Ovary (tissue), 3 donors: ENCODE data around the gene ZNF90.

Source experiments
- EP300 ChIP-seq: sonication (generic); formaldehyde crosslinking; IDR thresholded peaks from one replicate; pipeline ENCODE4 v1.6.1; 2017; ENCODE audit warnings: antibody characterized with exemption
- POLR2A ChIP-seq: fragments of 450-650 bp; IDR thresholded peaks from one replicate; pipeline ENCODE4 v1.6.1; 2017; ENCODE audit warnings: antibody characterized with exemption, mild to moderate bottlenecking, moderate library complexity
- TF ChIP-seq, protein P1 (sequence below), 3 donors: fragments of 450-650 bp in 2 of 3; fragments of 200-600 bp in 1 of 3; IDR thresholded peaks; one replicate each; pipeline versions ENCODE4 v1.5.1 to v1.8.0; 2016 to 2022; ENCODE audit warnings: antibody characterized with exemption in 3 of 3, mild to moderate bottlenecking in 1 of 3
- donor health status: DM: no; HTN: no; CAD: no.

DNA sequence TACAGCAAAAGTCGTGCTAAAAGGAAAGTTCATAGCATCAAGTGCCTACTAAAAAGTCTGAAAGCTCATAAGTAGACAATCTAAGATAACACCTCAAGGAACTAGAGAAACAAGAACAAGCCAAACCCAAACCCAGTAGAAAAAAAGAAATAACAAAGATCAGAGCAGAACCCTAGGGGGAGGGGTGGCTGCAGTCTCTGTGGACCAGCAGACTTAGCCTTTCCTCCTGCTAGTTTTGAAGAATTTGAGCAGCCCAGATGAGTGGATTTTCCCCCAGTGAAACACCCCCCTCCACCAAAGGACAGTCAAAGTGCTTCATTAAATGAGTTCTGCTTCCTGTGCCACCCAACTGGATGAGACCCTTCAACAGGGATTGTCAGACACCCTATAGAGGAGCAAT is 86.7 kb downstream of the ZNF90 start:
- TF ChIP-seq POLR2A (no peak), EP300 (no peak)
- TF ChIP-seq, protein P1, sequence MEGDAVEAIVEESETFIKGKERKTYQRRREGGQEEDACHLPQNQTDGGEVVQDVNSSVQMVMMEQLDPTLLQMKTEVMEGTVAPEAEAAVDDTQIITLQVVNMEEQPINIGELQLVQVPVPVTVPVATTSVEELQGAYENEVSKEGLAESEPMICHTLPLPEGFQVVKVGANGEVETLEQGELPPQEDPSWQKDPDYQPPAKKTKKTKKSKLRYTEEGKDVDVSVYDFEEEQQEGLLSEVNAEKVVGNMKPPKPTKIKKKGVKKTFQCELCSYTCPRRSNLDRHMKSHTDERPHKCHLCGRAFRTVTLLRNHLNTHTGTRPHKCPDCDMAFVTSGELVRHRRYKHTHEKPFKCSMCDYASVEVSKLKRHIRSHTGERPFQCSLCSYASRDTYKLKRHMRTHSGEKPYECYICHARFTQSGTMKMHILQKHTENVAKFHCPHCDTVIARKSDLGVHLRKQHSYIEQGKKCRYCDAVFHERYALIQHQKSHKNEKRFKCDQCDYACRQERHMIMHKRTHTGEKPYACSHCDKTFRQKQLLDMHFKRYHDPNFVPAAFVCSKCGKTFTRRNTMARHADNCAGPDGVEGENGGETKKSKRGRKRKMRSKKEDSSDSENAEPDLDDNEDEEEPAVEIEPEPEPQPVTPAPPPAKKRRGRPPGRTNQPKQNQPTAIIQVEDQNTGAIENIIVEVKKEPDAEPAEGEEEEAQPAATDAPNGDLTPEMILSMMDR (IDR thresholded peaks at IDR 0.05), result no peak
